Ovary (tissue), 9 donors: Measurements from ENCODE around the gene DAB2. TPM values are rescaled to one million over a fixed set of nuclear protein-coding genes. Genes with fewer than 3 reads are reported as not detected.

Experiments used
- DNase-seq, 5 donors: peaks; one replicate each; pipeline ENCODE4 v3.0.0-alpha.2; 2019 to 2020
- H3K27ac ChIP-seq, 2 donors: fragments of 200-600 bp; one replicate each; pipeline versions ENCODE4 v1.5.1 to v1.8.0; 2019 to 2022
- H3K27me3 ChIP-seq: fragments of 200-600 bp; one replicate; pipeline ENCODE4 v1.8.0; 2022
- H3K36me3 ChIP-seq: fragments of 200-600 bp; sonication (generic); one replicate; pipeline ENCODE4 v1.5.1; 2019
- H3K4me1 ChIP-seq: one replicate; pipeline ENCODE4 v1.8.1; 2013; ENCODE audit warnings: mild to moderate bottlenecking, moderate library complexity; ENCODE audit not compliant: insufficient read depth
- H3K4me3 ChIP-seq: fragments of 200-600 bp; sonication (generic); one replicate; pipeline ENCODE4 v1.5.1; 2017
- H3K9me3 ChIP-seq, 2 donors: fragments of 200-600 bp in 1 of 2; sonication (generic) in 1 of 2; one replicate each; pipeline versions ENCODE4 v1.5.1 to v1.8.1; 2013 to 2019; ENCODE audit warnings: mild to moderate bottlenecking in 1 of 2, moderate library complexity in 1 of 2
- CTCF ChIP-seq, 3 donors: fragments of 450-650 bp in 2 of 3; fragments of 200-600 bp in 1 of 3; IDR thresholded peaks; one replicate each; pipeline versions ENCODE4 v1.5.1 to v1.8.0; 2016 to 2022; ENCODE audit warnings: antibody characterized with exemption in 3 of 3, mild to moderate bottlenecking in 1 of 3
- EP300 ChIP-seq: sonication (generic); formaldehyde crosslinking; IDR thresholded peaks from one replicate; pipeline ENCODE4 v1.6.1; 2017; ENCODE audit warnings: antibody characterized with exemption
- POLR2A ChIP-seq: fragments of 450-650 bp; IDR thresholded peaks from one replicate; pipeline ENCODE4 v1.6.1; 2017; ENCODE audit warnings: antibody characterized with exemption, mild to moderate bottlenecking, moderate library complexity
- WGBS, 3 donors: extraction: QIAGEN DNeasy Blood & Tissue Kit in 1 of 3; methylation state at CpG; one replicate each; pipeline versions ENCODE4 v1.1.5 to v1.1.7; 2013 to 2017; 5-methylcytosine and 5-hydroxymethylcytosine counted together
- intact Hi-C, 4 donors: fragments of 100-400 bp; cut with DNase I; formaldehyde crosslinking; loops; one replicate each; pipeline versions ENCODE4 v1.11.0 to v1.15.1; 2022 to 2023
- polyA plus RNA-seq, 2 donors: library from polyadenylated mRNA; stranded (reverse); fragments of 200-250 nt in 1 of 2; fragments of 350-450 nt in 1 of 2; fragmentation: Illumina TruSeq in 1 of 2; extraction: RNeasy Lipid Tissue Mini Kit (QIAGEN cat#74804) in 1 of 2; gene quantifications; one replicate each; pipeline ENCODE4 v1.2.3, GENCODE V29; 2013 to 2014
- total RNA-seq, 7 donors: library from RNA; depleted of rRNA in 2 of 7; stranded (reverse); fragments of >200 nt in 2 of 7; fragmentation: NEBNext Ultra II Directional in 3 of 7; extraction: Animal tissue kit (Norgen Biotek cat#: 25700) in 3 of 7; gene quantifications; one replicate each; pipeline versions ENCODE4 v1.1.0 to v1.2.4, GENCODE V29; 2016 to 2023
- donor health status: DM: no; HTN: no; CAD: no; lungs with moderate emphysema.
- donor health status: DM: no; HTN: no; CAD: no.
- donor health status: Bipolar disorder and iron deficiency.
- donor health status: DM: yes; HTN: yes; CAD: no.
- donor health status: DM: no; HTN: no; CAD: no.
- donor health status: DM: yes; HTN: yes; CAD: no.

The DAB2 gene
- total and polyA plus RNA-seq, 9 donors = 25.0 to 118 (median 38.7) TPM

DNA sequence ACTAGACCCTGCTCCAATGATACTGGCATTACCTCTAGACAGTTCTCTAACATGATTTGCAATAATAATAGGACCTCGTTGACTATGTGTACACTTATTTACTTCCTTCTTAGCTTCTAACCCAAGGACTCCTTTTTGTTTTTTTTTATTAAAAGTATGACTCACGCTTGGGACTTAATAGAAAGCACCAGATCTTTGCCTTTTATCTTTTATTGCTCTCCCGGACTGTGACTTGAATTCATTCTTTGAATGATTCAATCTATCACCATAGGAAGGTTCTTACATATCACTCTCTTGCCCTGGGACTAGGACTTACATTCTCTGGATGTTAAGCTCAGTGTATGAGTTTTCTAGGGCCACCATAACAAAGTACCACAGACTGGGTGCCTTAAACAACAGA is 69.5 kb downstream of the DAB2 start:
- intact Hi-C loops = no loop called here
- Histone ChIP-seq H3K36me3 (no peaks in the 10 kb centered on the region), H3K27ac (no peak overlapping the region), H3K27me3 (no peaks in the 10 kb centered on the region), H3K4me3 (no peak overlapping the region), H3K9me3 (peaks cover 0 to 4% of the 10 kb centered on the region in 2 donors), H3K4me1 (no peaks in the 10 kb centered on the region)
- 34 to 73% (median 64%) methylated on average over 3 of the region's 3 CpGs for WGBS, 3 donors
- TF ChIP-seq CTCF (IDR thresholded peaks at IDR 0.05) (no peak), POLR2A (no peak)
- DNase-seq = no peak

DNA sequence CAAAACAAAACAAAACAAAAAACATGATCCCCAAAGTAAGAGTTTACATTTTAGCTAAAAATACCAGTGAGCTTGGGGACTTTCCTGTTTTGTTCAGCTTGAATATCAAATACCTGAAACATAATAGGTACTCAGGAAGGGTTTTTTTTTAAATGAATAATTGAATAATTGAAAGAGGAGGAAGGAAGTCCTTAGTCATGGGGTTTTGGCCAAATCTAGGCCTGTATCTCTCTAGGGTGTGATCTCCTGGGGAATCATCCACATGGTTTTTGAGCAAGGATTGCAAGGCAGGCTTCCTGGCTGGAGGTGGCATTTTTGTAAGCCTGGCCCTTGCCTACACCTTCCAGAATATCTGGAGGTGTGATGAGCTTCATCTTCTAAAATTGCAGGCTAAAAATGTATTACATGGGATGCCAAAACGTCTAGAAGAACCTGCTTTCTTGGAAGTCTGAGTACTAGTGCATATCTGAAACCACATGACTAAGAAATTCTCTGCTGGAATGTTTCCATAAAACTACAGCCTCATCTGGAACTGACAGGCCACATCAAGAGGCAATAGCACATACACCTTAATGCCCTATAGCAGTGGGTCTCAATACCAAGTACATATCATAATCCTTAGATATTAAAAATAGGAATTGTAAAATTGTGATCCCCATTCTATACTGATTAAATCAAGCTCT is 70.9 kb downstream of the DAB2 start:
- Histone ChIP-seq H3K9me3 (peaks cover 0 to 5% of the 10 kb centered on the region in 2 donors), H3K27ac (no peak overlapping the region), H3K36me3 (no peaks in the 10 kb centered on the region), H3K4me3 (no peak overlapping the region), H3K4me1 (no peaks in the 10 kb centered on the region), H3K27me3 (no peaks in the 10 kb centered on the region)
- no peak for TF ChIP-seq EP300
- no peak for TF ChIP-seq POLR2A
- no peak for TF ChIP-seq CTCF (IDR thresholded peaks at IDR 0.05)
- 52 to 59% (median 58%) methylated on average over 1 of the region's 1 CpG for WGBS, 3 donors
- intact Hi-C loops = no loop called here
- DNase-seq = no peak

- no peaks in the 10 kb centered on the region for H3K27me3 ChIP-seq
- intact Hi-C loops = no loop called here
- WGBS, 3 donors = 24 to 28% (median 24%) methylated on average over 1 of the region's 1 CpG
- H3K36me3 ChIP-seq = no peaks in the 10 kb centered on the region
- TF ChIP-seq CTCF (IDR thresholded peaks at IDR 0.05) = no peak
- no peak for TF ChIP-seq POLR2A
- DNase-seq = no peak
- no peaks in the 10 kb centered on the region for H3K4me1 ChIP-seq
- no peak overlapping the region for H3K4me3 ChIP-seq
- H3K27ac ChIP-seq = no peak overlapping the region
- peaks cover 0 to 5% of the 10 kb centered on the region in 2 donors for H3K9me3 ChIP-seq
These were observed 71.8 kb downstream of the DAB2 start for GRCh38 chr5:39352951-39353350.

DNA sequence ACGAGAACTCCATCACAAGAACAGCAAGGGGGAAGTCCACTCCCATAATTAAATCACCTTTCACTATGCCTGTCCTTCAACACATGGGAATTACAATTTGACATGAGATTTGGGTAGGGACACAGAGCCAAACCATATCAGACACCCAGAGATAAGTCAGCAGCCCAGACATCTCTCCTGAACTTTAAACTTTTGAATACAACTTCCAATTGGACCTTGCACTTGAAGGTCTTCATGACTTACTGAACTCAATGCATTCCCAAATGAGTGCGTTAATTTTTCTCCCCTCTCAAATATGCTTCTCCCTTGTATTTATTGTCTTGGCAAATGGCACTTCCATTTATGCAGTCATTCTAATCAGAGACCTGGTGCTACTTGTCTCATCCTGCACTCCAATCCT is 72.6 kb downstream of the DAB2 start:
- no peaks in the 10 kb centered on the region for H3K27me3 ChIP-seq
- H3K36me3 ChIP-seq = no peaks in the 10 kb centered on the region
- H3K9me3 ChIP-seq = peaks cover 0 to 5% of the 10 kb centered on the region in 2 donors
- no peak for DNase-seq
- intact Hi-C loops = no loop called here
- TF ChIP-seq EP300 = no peak
- TF ChIP-seq CTCF (IDR thresholded peaks at IDR 0.05) = no peak
- no peak for TF ChIP-seq POLR2A
- H3K4me3 ChIP-seq = no peak overlapping the region
- no peak overlapping the region for H3K27ac ChIP-seq
- H3K4me1 ChIP-seq = no peaks in the 10 kb centered on the region
- 80 to 86% (median 83%) methylated on average over 2 of the region's 2 CpGs for WGBS, 3 donors
